ENCODE measurements around the gene TACC2. TPM values are rescaled to one million over a fixed set of nuclear protein-coding genes. Genes with fewer than 3 reads are reported as not detected.

Gene TACC2
- total RNA-seq, 4 donors from 2014 or later = 95.9 to 122 (median 114) TPM

GRCh38 chr10:122042836-122043235, 53.9 kb downstream of the TACC2 start:
- no peak for DNase-seq
- Histone ChIP-seq H3K9me3 (no peaks in the 10 kb centered on the region), H3K4me3 (replicated peaks in 1 of 3) (no peak overlapping the region), H3K27me3 (no peaks in the 10 kb centered on the region), H3K27ac (no peak overlapping the region), H3K36me3 (no peaks in the 10 kb centered on the region), H3K4me1 (peaks cover 8 to 17% of the 10 kb centered on the region in 2 donors)
- intact Hi-C loops (cut with DNase I) = no loop called here
- 91 to 92% methylated on average over 1 of the region's 1 CpG for WGBS, 2 donors
- TF ChIP-seq CTCF (IDR thresholded peaks at IDR 0.05) (no peak), POLR2A (IDR thresholded peaks at IDR 0.05) (no peak)

DNA sequence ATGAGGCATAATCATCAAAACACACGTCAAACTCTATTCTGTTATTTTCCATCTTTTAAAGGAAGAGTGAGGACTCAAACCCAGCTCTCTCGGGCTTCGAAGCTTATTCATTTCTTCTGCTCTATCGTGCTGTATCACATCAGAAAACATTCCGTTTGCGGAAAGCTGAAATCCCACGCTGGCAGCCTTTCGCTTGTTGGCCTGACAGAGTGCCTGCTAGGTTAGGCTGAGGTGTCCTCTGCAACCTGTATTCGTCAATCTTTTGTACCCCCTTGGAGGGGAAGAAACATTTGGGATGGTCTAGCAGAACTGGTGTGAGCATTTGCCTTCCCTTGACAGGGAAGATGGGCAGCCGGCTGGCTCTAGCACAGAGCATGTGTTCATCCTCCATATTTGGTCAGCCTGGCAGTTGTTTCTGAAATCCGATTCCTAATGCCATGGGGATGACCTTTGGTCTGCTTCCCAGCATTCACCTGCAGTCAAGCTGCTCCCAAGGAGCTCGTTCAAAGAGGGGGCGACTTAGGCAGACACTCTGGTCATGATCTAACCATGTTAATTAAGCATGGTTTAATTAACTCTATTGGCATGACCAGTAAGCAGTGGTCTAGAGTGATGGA, 55.2 kb downstream of the TACC2 start:
- H3K4me3 ChIP-seq (replicated peaks in 1 of 3) = no peak overlapping the region
- DNase-seq = peak in 1 of 2 donors; percentile 37
- H3K4me1 ChIP-seq = peaks cover 8 to 17% of the 10 kb centered on the region in 2 donors
- no peaks in the 10 kb centered on the region for H3K27me3 ChIP-seq
- H3K36me3 ChIP-seq = no peaks in the 10 kb centered on the region
- H3K9me3 ChIP-seq = no peaks in the 10 kb centered on the region
- intact Hi-C loops (cut with DNase I) = no loop called here
- H3K27ac ChIP-seq = peak overlapping the region; percentile 65 to 86 (median 83)
- 49 to 66% methylated on average over 13 of the region's 13 CpGs for WGBS, 2 donors
- TF ChIP-seq CTCF (IDR thresholded peaks at IDR 0.05) (no peak), POLR2A (IDR thresholded peaks at IDR 0.05) (no peak)

DNA sequence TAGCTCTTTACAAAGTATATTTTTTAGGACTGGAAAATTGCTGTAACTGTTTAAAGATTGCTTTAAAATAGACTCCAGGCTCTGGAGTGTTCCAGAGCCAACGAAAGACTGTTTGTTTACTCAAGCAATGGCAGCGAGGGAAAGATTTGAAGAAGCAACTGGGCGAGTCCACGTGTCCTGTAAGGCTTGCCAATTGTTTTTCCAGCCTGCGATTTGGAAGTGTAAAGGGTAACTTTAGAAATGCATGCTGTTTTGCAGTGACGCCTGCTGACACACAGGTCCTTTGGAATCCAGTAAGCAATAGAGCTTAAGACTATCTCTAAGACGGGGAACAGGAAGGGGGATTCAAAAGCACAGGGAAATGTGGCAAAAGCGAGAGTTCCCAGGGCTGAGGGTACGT, 55.8 kb downstream of the TACC2 start:
- no peak overlapping the region for H3K4me3 ChIP-seq (replicated peaks in 1 of 3)
- intact Hi-C loops (cut with DNase I) = no loop called here
- DNase-seq = peak; percentile 73 to 77
- WGBS, 2 donors = 19 to 23% methylated on average over 9 of the region's 9 CpGs
- peaks cover 8 to 17% of the 10 kb centered on the region in 2 donors for H3K4me1 ChIP-seq
- H3K27ac ChIP-seq = peak overlapping the region; percentile 65 to 86 (median 83)
- no peaks in the 10 kb centered on the region for H3K27me3 ChIP-seq
- H3K9me3 ChIP-seq = no peaks in the 10 kb centered on the region
- H3K36me3 ChIP-seq = no peaks in the 10 kb centered on the region
- TF ChIP-seq CTCF (IDR thresholded peaks at IDR 0.05) (peak in 1 of 6 experiments; percentile 29), POLR2A (IDR thresholded peaks at IDR 0.05) (no peak)

DNA sequence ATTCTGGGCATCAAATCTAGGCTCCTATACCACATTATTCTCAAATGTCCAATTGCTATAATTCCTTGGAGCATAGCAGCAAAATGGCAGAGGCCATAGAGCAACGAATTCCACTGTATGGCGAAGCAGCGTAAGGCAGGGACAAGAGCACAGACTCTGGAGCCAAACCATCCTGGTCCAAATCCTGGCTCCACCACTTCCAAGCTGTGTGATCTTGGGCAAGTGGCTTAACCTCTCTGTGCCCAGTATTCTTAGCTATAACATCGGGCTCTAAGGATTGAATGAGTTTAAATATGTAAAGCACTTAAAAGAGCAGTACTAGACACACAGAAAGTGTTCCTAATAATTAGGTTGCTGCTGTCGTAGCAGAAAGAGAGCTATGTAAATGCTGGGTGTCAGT, 56.2 kb downstream of the TACC2 start:
- Histone ChIP-seq H3K4me3 (replicated peaks in 1 of 3) (no peak overlapping the region), H3K27me3 (no peaks in the 10 kb centered on the region), H3K36me3 (no peaks in the 10 kb centered on the region), H3K4me1 (peaks cover 8 to 17% of the 10 kb centered on the region in 2 donors), H3K27ac (peak overlapping the region; percentile 65 to 86 (median 83)), H3K9me3 (no peaks in the 10 kb centered on the region)
- 90 to 91% methylated on average over 5 of the region's 5 CpGs for WGBS, 2 donors
- DNase-seq = no peak
- intact Hi-C loops (cut with DNase I) = no loop called here
- no peak for TF ChIP-seq POLR2A (IDR thresholded peaks at IDR 0.05)
- TF ChIP-seq CTCF (IDR thresholded peaks at IDR 0.05) = no peak

DNA sequence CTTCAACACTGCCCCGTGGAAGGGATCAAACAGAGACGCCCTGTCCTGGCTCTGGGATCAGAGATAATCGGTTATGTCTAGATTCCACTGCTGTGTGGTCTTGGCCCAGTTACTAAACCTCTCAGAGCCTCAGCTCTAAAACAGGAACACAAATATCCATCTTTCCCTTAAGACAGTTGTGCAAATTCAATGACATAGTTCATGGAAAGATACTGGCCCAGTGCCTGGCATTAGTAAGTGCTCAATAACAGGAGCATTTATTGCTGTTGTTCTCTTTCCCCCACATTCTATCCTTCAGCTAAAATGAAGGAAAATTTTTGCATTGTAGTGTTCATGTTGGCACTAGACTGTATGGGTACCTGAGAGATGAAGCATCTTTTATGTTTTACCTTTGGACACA, 58.6 kb downstream of the TACC2 start:
- Histone ChIP-seq H3K4me1 (peaks cover 17 to 34% of the 10 kb centered on the region in 2 donors), H3K27ac (no peak overlapping the region)
- intact Hi-C loops (cut with DNase I) = no loop called here

More for the DNA sequence above, 58.6 kb downstream of the TACC2 start:
- Histone ChIP-seq H3K4me3 (replicated peaks in 1 of 3) (no peak overlapping the region), H3K9me3 (no peaks in the 10 kb centered on the region), H3K27me3 (no peaks in the 10 kb centered on the region), H3K36me3 (no peaks in the 10 kb centered on the region)
- WGBS, 2 donors = 89 to 90% methylated on average over 3 of the region's 3 CpGs
- no peak for TF ChIP-seq CTCF (IDR thresholded peaks at IDR 0.05)
- TF ChIP-seq POLR2A (IDR thresholded peaks at IDR 0.05) = no peak
- no peak for DNase-seq

All from thyroid gland (tissue), 4 donors.